Posterior vena cava (tissue), 2 donors: ENCODE results near the gene GSG1. TPM values are rescaled to one million over a fixed set of nuclear protein-coding genes. Genes with fewer than 3 reads are reported as not detected.
"Not testable (repeated sequence)": the region's sequence is repeated elsewhere in the genome, so short reads cannot be mapped to it uniquely, and the experiment has no call there.

Experiments used
- DNase-seq: peaks from one replicate; pipeline ENCODE4 v3.0.0-alpha.2; 2020; ENCODE audit warnings: low spot score
- intact Hi-C, 2 donors: fragments of 100-400 bp; cut with DNase I; formaldehyde crosslinking; loops; one replicate each; pipeline versions ENCODE4 v1.14.1 to v1.14.2; 2022 to 2023
- total RNA-seq, 2 donors: library from RNA; stranded (reverse); fragmentation: NEBNext Ultra II Directional; extraction: Animal tissue kit (Norgen Biotek cat#: 25700); gene quantifications; one replicate each; pipeline ENCODE4 v1.2.1, GENCODE V29; 2021
- donor health status: DM: yes; HTN: yes; CAD: no.
- donor health status: DM: yes; HTN: yes; CAD: no.

Gene GSG1
- total RNA-seq, 2 donors from 2014 or later, result not detected

- DNase-seq, result no peak
- intact Hi-C loops, result no loop called here
Measured at GRCh38 chr12:13073173-13073572, 30.3 kb downstream of the GSG1 start.

- DNase-seq, result no peak
- intact Hi-C loops, result no loop called here
Measured at GRCh38 chr12:13071305-13072280, 31.9 kb downstream of the GSG1 start.

- intact Hi-C loops, result loop anchor here in 1 of 2 donors (5.0 kb wide), 1 partner anchor 1327 kb away; no protein-coding TSS in a partner anchor
- DNase-seq, result no peak
Measured at GRCh38 chr12:13069380-13069779, 34.1 kb downstream of the GSG1 start.

- DNase-seq, result no peak
- intact Hi-C loops, result loop anchor here in 1 of 2 donors (5.0 kb wide), 1 partner anchor 1325 kb away; no protein-coding TSS in a partner anchor
Measured at GRCh38 chr12:13067322-13067721, 36.1 kb downstream of the GSG1 start.

- no peak for DNase-seq
- intact Hi-C loops, result loop anchor here in 1 of 2 donors (5.0 kb wide), 1 partner anchor 1324 kb away; no protein-coding TSS in a partner anchor
Measured at GRCh38 chr12:13066459-13066858, 37.0 kb downstream of the GSG1 start.

- DNase-seq, result no peak
- intact Hi-C loops, result loop anchor here in 1 of 2 donors (5.0 kb wide), 1 partner anchor 1324 kb away; no protein-coding TSS in a partner anchor
Measured at GRCh38 chr12:13066014-13066413, 37.5 kb downstream of the GSG1 start.

- no peak for DNase-seq
- intact Hi-C loops, result no loop called here
Measured at GRCh38 chr12:13062669-13063068, 40.8 kb downstream of the GSG1 start.

GRCh38 chr12:13061377-13061776 lies 42.1 kb downstream of the GSG1 start:
- intact Hi-C loops, result no loop called here
- DNase-seq, result no peak

GRCh38 chr12:13060581-13060980 lies 42.9 kb downstream of the GSG1 start:
- DNase-seq, result no peak
- intact Hi-C loops, result no loop called here

GRCh38 chr12:13053617-13054016 lies 49.9 kb downstream of the GSG1 start:
- DNase-seq, intact Hi-C loops: not testable (repeated sequence)

GRCh38 chr12:13052421-13052820 lies 51.0 kb downstream of the GSG1 start:
- intact Hi-C loops, result no loop called here
- DNase-seq, result no peak

GRCh38 chr12:13049816-13050215 lies 53.7 kb downstream of the GSG1 start:
- no peak for DNase-seq
- intact Hi-C loops, result no loop called here

- intact Hi-C loops, result no loop called here
- no peak for DNase-seq
Measured at GRCh38 chr12:13046964-13047363, 56.5 kb downstream of the GSG1 start.

GRCh38 chr12:13045816-13046215 lies 57.7 kb downstream of the GSG1 start:
- DNase-seq, result no peak
- intact Hi-C loops, result no loop called here

- intact Hi-C loops, result no loop called here
- DNase-seq, result no peak
Measured at GRCh38 chr12:13044906-13045299, 58.6 kb downstream of the GSG1 start.

- DNase-seq, result peak; percentile 95
- intact Hi-C loops, result no loop called here
Measured at GRCh38 chr12:13044002-13044905, 59.2 kb downstream of the GSG1 start, which contains the start of gene FAM234B. Gene FAM234B, plus strand, starts transcription at chr12:13044381. Its CDS starts 23 bp downstream, at chr12:13044404.

- DNase-seq, result no peak
- intact Hi-C loops, result no loop called here
Measured at GRCh38 chr12:13042666-13043230, 60.7 kb downstream of the GSG1 start.

- DNase-seq, result no peak
- intact Hi-C loops, result no loop called here
Measured at GRCh38 chr12:13041224-13041623, 62.2 kb downstream of the GSG1 start.

- DNase-seq, result no peak
- intact Hi-C loops, result no loop called here
Measured at GRCh38 chr12:13039328-13039956, 64.0 kb downstream of the GSG1 start.
